ENCODE results near the gene SCUBE3. TPM values are rescaled to one million over a fixed set of nuclear protein-coding genes. Genes with fewer than 3 reads are reported as not detected.

SCUBE3 gene
- total and polyA plus RNA-seq, 2 of the 13 experiments (the other 11 are each of a cell fraction or from before 2014, with no cell fraction given): not detected

GRCh38 chr6:35223396-35223795 is 9.6 kb downstream of the SCUBE3 start:
- Histone ChIP-seq H2AFZ (ENCODE audit: low read length) (no peak overlapping the region), H4K20me1 (ENCODE audit: insufficient read depth, low read length) (no peaks in the 10 kb centered on the region), H3K4me2 (ENCODE audit: low read depth, low read length) (no peak overlapping the region), H3K27ac (ENCODE audit: extremely low read length, insufficient read depth, low read length) (no peak overlapping the region), H3K4me1 (ENCODE audit: insufficient read depth, low read length) (no peaks in the 10 kb centered on the region), H3K9ac (ENCODE audit: insufficient read depth, low read depth, low read length) (no peak overlapping the region), H3K4me3 (replicated peaks in 1 of 3; ENCODE audit: insufficient read depth in 1 of 3, low read depth in 2 of 3, low read length in 3 of 3) (no peak overlapping the region), H3K9me3 (ENCODE audit: low read length) (no peaks in the 10 kb centered on the region), H3K27me3 (ENCODE audit: control insufficient read depth in 1 of 2, insufficient read depth in 2 of 2, low read length in 2 of 2) (no peaks in the 10 kb centered on the region), H3K79me2 (ENCODE audit: insufficient read depth, low read length) (no peaks in the 10 kb centered on the region), H3K36me3 (replicated peaks in 1 of 2; ENCODE audit: control insufficient read depth in 1 of 2, insufficient read depth in 2 of 2, low read length in 2 of 2) (no peaks in the 10 kb centered on the region)
- no TSS peak for BruUV-seq (replicated peaks)
- ATAC-seq (no peak), DNase-seq (ENCODE audit: low spot score) (no peak), FAIRE-seq (no peak)
- no peak for TF ChIP-seq ELF3 (CRISPR knock-in tag; IDR thresholded peaks at IDR 0.05)
- TF ChIP-seq PRMT3 (CRISPR knock-in tag; IDR thresholded peaks at IDR 0.05; ENCODE audit: borderline replicate concordance, low read depth): no peak
- no peak for TF ChIP-seq MXD1 (CRISPR knock-in tag; IDR thresholded peaks at IDR 0.05)
- no peak for TF ChIP-seq RFX5 (IDR thresholded peaks at IDR 0.05; ENCODE audit: low read depth, low read length)
- no peak for TF ChIP-seq ZNF644 (CRISPR knock-in tag; IDR thresholded peaks at IDR 0.05; ENCODE audit: low read depth)
- no peak for TF ChIP-seq MBD4 (IDR thresholded peaks at IDR 0.05; ENCODE audit: borderline replicate concordance, low read length)
- TF ChIP-seq ZNF589 (CRISPR knock-in tag; conservative IDR thresholded peaks at IDR 0.05): no peak
- no peak for TF ChIP-seq MED13 (CRISPR knock-in tag; IDR thresholded peaks at IDR 0.05)
- intact Hi-C loops (cut with micrococcal nuclease; ENCODE audit: unreplicated experiment): no loop called here
- ChIA-PET CTCF (ENCODE audit: low intra/inter-chr PET ratio, low total read pairs) (no interaction called here), POLR2A (no interaction called here)
- in situ Hi-C loops (cut with HindIII; ENCODE audit: extremely low pct_ligation_motif_present, low pct_unique_long_range_greater_than_20kb): no loop called here
- 52% methylated on average over 2 of the region's 2 CpGs for WGBS (ENCODE audit: low lambda C conversion rate)

- ChIA-PET CTCF (ENCODE audit: low intra/inter-chr PET ratio, low total read pairs) (no interaction called here), POLR2A (no interaction called here)
- Histone ChIP-seq H3K36me3 (replicated peaks in 1 of 2; ENCODE audit: control insufficient read depth in 1 of 2, insufficient read depth in 2 of 2, low read length in 2 of 2) (no peaks in the 10 kb centered on the region), H3K9me3 (ENCODE audit: low read length) (no peaks in the 10 kb centered on the region), H4K20me1 (ENCODE audit: insufficient read depth, low read length) (no peaks in the 10 kb centered on the region), H3K4me3 (replicated peaks in 1 of 3; ENCODE audit: insufficient read depth in 1 of 3, low read depth in 2 of 3, low read length in 3 of 3) (no peak overlapping the region), H3K79me2 (ENCODE audit: insufficient read depth, low read length) (no peaks in the 10 kb centered on the region), H3K4me1 (ENCODE audit: insufficient read depth, low read length) (no peaks in the 10 kb centered on the region), H3K27ac (ENCODE audit: extremely low read length, insufficient read depth, low read length) (no peak overlapping the region), H2AFZ (ENCODE audit: low read length) (no peak overlapping the region), H3K27me3 (ENCODE audit: control insufficient read depth in 1 of 2, insufficient read depth in 2 of 2, low read length in 2 of 2) (no peaks in the 10 kb centered on the region), H3K4me2 (ENCODE audit: low read depth, low read length) (no peak overlapping the region), H3K9ac (ENCODE audit: insufficient read depth, low read depth, low read length) (no peak overlapping the region)
- in situ Hi-C loops (cut with HindIII; ENCODE audit: extremely low pct_ligation_motif_present, low pct_unique_long_range_greater_than_20kb): no loop called here
- ATAC-seq: no peak
- 83% methylated on average over 4 of the region's 4 CpGs for WGBS (ENCODE audit: low lambda C conversion rate)
- no peak for DNase-seq (ENCODE audit: low spot score)
- no peak for FAIRE-seq
- BruUV-seq (replicated peaks): no TSS peak
- intact Hi-C loops (cut with micrococcal nuclease; ENCODE audit: unreplicated experiment): no loop called here
- TF ChIP-seq ZFP36 (IDR thresholded peaks at IDR 0.05; ENCODE audit: borderline replicate concordance, low read depth, low read length, partially characterized antibody) (no peak), TEF (CRISPR knock-in tag; IDR thresholded peaks at IDR 0.05) (no peak), USF2 (IDR thresholded peaks at IDR 0.05; ENCODE audit: low read depth, low read length) (no peak), USF2 (CRISPR knock-in tag; IDR thresholded peaks at IDR 0.05; ENCODE audit: borderline replicate concordance) (no peak), ZNF451 (CRISPR knock-in tag; IDR thresholded peaks at IDR 0.05) (no peak), ZNF333 (CRISPR knock-in tag; IDR thresholded peaks at IDR 0.05; ENCODE audit: borderline replicate concordance) (no peak)
These were observed 11.0 kb downstream of the SCUBE3 start for GRCh38 chr6:35224720-35225119.
